ENCODE data around the gene SNW1.
"Not testable (repeated sequence)": the region's sequence is repeated elsewhere in the genome, so short reads cannot be mapped to it uniquely, and the experiment has no call there.

SNW1 gene

GRCh38 chr14:77747425-77747824 is 13.5 kb downstream of the SNW1 start:
- not testable (repeated sequence) for DNase-seq

DNA sequence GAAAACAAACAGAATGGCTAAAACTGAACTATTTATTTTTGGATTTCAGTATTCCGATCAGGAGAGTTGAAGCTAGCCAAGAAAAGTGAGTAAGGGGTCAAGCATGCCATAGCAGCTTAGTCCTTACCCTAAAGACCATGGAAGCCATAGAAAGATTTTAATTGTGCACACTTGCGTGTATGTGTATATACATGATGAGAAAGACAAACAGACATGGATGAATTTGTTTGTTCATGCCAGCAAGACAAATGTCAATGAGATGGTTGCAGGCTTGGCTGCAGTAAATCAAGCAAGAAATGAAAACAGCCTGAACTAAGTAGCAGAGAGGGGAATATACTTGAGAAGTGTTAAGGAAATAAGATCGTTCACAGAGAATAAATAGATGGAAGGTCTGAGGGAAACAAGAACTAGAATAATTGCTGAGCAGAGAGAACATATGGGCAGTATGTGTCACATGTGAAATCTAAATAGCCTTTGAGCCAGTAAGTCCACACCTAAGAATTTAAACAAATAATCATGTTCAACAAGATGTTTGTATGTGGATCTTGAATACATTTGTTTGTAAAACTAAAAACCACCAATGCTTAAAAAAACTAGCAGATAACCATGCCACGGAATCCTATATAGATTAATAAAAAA is 14.8 kb downstream of the SNW1 start:
- DNase-seq, result no peak

GRCh38 chr14:77741438-77741837 is 19.5 kb downstream of the SNW1 start:
- DNase-seq, result no peak

DNA sequence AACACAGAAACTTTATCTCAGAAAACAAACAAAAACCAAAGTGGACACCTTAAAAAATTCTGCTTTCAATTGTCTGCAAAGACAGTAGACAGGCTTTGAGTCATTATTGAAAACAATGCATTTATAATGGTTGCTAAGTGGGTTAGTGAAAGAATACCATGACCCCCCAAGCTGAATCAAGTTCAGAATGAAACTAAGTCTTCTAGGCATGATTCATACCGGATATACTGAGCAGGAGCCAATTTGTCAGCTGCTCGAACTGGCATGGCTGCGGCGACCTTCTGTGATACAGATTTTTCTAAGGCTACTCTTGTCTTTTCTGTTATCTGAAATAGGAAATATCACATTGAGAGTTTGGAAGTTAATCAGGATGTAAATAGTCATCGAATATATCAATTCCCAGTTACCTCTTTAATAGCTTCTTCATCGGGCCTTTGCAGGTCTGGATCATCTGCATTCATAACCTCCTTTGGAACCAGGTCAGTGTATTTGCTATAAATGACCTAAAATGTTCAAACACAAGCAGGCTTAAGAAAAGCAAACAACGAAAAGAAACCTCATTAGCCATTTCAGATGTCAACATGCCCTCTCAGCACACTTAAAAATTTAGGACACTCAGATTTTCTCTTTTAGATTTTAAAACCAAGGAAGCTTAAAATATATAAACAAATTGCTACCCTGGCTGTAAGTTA is 22.3 kb downstream of the SNW1 start:
- DNase-seq, result no peak

- no peak for DNase-seq
These were observed 29.9 kb downstream of the SNW1 start for GRCh38 chr14:77730976-77731497.

DNA sequence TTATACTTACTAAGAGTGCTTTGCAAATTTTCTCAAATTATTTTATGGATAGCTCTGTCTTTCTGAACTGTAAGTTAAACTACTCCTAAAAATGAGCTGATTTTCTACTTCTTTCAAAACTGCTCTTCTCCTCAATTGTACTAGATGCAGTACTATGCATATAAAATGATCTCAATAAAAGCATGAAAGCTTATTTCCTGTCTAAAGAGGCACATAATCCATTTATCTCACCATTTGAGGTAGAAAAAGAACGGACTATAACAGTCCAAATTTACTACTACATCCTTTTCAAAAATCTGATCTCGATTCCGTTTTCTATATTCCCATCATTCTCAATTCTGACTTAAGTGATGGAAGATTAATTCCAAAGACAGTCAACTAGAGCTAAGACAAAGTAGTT is 38.7 kb downstream of the SNW1 start:
- no peak for DNase-seq

DNA sequence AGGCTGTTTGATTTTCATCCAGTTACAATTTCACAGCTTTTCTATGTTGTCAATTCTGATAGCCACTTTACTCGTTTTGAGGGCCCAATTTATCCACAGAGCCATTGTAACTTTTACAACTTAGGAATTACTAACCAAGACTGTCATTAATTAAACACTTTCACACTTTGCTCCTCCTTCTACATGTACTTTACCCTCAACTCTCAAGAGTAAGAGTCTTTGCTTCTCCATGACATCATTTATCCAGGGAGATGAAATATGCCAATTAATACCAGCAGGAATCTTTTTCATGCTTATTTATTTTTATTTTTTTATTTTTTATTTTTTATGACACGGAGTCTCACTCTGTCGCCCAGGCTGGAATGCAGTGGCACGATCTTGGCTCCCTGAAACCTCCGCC is 39.5 kb downstream of the SNW1 start:
- no peak for DNase-seq

DNA sequence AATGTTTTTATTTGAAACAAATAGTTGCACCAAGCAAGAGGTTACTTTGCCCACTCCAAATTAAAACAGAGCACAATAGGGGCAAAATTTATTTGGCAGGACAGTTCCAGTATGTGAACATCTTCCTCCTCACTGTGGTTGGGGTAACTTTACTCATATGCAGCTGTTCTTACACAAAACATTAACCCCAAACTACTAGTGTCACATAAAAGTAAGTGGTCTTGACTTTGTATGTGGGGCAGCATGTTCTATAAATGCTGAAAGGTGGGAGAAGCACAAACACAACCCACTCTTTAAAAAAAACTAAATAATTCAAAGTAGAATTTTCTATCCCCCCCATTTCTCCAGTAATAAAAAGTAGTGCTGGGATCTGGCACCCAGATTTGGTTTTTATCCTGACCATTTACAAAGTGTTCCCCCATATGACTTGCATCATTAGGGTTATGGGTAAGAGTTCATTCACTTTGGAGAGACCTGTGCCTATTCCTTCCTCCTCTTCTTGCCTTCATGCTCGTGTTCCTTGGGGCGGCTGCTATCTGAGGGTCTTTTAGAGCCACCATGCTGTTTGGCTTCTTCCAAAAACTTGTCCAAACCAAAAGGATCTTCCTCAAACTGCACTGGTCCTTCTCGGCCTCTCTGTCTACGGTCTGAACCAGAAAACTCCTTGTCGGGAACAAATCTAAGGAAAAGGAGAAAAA is 43.2 kb downstream of the SNW1 start:
- DNase-seq, result no peak

DNA sequence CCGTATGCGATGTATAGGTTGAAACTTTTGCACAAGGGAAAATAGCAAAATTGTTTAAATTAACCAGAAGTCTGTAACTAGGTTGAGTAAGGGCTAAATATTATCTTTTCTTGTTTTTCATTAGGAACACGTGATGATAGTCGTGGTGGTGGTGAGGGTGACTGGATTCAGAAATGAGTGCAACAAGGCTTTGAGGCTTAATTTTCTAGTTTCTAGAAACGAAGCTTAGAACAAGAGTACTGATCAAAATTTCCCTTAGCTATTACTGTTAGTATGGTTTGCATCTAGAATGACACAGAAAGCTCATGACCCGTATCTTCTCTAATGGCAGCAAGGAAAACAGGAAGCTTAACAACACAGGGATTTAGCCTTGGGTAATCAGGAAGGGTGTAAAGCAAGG is 46.0 kb downstream of the SNW1 start:
- DNase-seq, result peak in 3 of 4 experiments; percentile 21 to 50 (median 49)

GRCh38 chr14:77710364-77710763 is 50.6 kb downstream of the SNW1 start:
- DNase-seq, result no peak

DNA sequence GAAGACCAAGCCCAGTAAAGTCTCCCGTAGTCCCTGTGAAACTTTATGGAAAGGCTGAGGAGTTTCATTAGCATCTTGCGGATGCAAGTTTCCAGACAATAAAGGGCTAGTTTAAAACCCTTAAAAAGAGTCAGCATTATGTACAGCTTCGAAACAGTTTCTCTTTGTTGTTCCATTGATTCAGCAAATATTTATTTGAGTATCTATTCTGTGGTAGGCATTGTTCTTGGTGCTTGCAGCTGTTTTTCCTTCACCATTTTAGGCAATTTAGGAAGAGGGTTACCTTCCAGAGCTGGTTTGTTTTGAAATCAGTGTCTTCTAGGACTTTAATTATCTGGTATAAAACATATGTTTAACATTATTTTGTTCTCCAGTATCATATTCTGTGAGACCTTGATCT is 51.5 kb downstream of the SNW1 start:
- DNase-seq, result no peak

- DNase-seq, result no peak
These were observed 52.2 kb downstream of the SNW1 start for GRCh38 chr14:77708749-77709148.

- peak; percentile 90 to 95 (median 94) for DNase-seq
These were observed 53.1 kb downstream of the SNW1 start, which contains the start of the genes ALKBH1 and SLIRP for GRCh38 chr14:77707724-77708408. Gene ALKBH1 (minus strand): TSS chr14:77708023. CDS start chr14:77708004, 19 bp downstream. Gene SLIRP (plus strand): TSS chr14:77708103. CDS start chr14:77708112, 9 bp downstream.

- DNase-seq, result peak; percentile 32 to 54 (median 48)
These were observed 53.6 kb downstream of the SNW1 start for GRCh38 chr14:77707355-77707723.

DNA sequence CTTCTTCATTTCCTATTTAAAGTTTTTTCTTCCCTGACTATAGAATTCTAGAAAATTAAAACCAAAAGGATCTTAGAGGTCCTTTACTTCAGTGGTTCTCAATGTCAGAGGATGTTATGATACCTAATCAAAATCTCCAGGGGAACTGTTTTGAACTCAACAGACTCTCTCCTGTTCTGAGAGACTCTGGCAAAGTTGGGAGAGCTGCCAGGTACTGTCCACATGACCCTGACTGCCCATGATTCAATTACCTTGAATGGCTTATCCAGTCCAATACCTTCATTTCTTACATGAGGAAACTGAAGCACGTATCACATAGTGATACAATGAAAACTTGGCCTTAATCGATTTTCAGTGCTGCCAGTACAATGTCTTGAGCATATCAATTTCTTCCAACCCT is 69.7 kb downstream of the SNW1 start:
- DNase-seq, result no peak

GRCh38 chr14:77682158-77682553 is 78.8 kb downstream of the SNW1 start:
- no peak for DNase-seq

GRCh38 chr14:77681196-77682157 is 79.5 kb downstream of the SNW1 start:
- DNase-seq, result no peak

DNA sequence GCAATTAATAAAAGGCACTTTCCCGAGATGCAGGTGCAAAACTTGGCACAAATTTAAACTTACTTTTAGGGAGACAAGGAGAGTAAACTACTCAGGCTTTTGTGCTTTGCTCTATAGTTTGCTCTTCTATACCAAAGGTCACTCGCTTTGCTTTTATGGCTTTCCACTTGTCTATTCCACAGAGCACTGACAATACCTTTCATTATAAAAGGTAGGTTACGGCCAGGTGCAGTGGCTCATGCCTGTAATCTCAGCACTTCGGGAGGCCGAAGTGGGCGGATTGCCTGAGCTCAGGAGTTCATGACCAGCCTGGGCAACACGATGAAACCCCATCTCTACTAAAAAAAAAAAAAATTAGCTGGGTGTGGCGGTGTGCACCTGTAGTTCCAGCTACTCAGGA is 86.0 kb downstream of the SNW1 start:
- DNase-seq, result no peak

DNA sequence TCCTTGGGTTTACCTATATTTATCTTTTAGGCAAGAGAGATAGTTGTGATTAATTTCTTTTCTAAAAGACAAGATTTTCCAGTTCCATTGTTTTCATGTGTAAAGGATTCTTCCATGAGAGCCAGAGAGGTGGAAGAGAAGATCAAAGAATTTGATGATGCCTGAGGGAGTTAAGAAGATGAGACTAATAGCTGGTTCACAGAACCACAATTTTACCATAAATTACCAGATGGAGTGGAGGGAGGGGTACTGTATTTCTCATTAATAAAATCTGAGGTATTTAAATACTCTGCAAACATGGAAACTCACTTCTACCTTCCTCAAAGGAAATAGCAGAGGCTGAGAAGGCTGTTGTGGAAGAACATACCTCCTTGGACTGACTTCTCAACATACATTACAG is 87.8 kb downstream of the SNW1 start:
- no peak for DNase-seq
